SJCRH30 (cell line): ENCODE results near the gene SLC23A2. TPM values are rescaled to one million over a fixed set of nuclear protein-coding genes. Genes with fewer than 3 reads are reported as not detected.

ENCODE experiments used
- DNase-seq, 2 experiments: peaks; one replicate each; pipeline ENCODE4 v3.0.0-alpha.2; 2015 to 2020
- H3K27ac ChIP-seq: fragments of 250-450 bp; sonication (Bioruptor Pico); 2 replicates; pipeline ENCODE4 v1.5.1; 2020; ENCODE audit warnings: mild to moderate bottlenecking, moderate library complexity
- H3K27me3 ChIP-seq: fragments of 250-450 bp; sonication (Bioruptor Pico); 2 replicates; pipeline ENCODE4 v1.5.1; 2020; ENCODE audit warnings: mild to moderate bottlenecking, moderate library complexity
- H3K36me3 ChIP-seq: fragments of 250-450 bp; sonication (Bioruptor Pico); 2 replicates; pipeline ENCODE4 v1.5.1; 2020; ENCODE audit warnings: mild to moderate bottlenecking, moderate library complexity
- H3K4me1 ChIP-seq: fragments of 250-450 bp; sonication (Bioruptor Pico); 2 replicates; pipeline ENCODE4 v1.5.1; 2020; ENCODE audit warnings: mild to moderate bottlenecking, moderate library complexity
- H3K4me3 ChIP-seq: fragments of 250-450 bp; sonication (Bioruptor Pico); 2 replicates; pipeline ENCODE4 v1.5.1; 2020; ENCODE audit warnings: mild to moderate bottlenecking, moderate library complexity
- H3K9me3 ChIP-seq: fragments of 250-450 bp; sonication (Bioruptor Pico); replicated peaks from 2 replicates; pipeline ENCODE4 v1.5.1; 2020; ENCODE audit warnings: mild to moderate bottlenecking, moderate library complexity
- total RNA-seq: library from RNA; depleted of rRNA; stranded (reverse); fragments of >200 nt; shearing (Covaris generic); gene quantifications from 2 replicates; pipeline ENCODE4 v1.2.3, GENCODE V29; 2014

Gene SLC23A2
- total RNA-seq, 1 experiment from 2014 or later = 21.1 TPM

GRCh38 chr20:4962241-4962855 is 39.0 kb downstream of the SLC23A2 start:
- H3K27me3 ChIP-seq = no peaks in the 10 kb centered on the region
- no peaks in the 10 kb centered on the region for H3K4me1 ChIP-seq
- no peak for DNase-seq
- H3K36me3 ChIP-seq = no peaks in the 10 kb centered on the region; the same call in 1 of the 2 replicates
- H3K4me3 ChIP-seq = no peak overlapping the region
- no peaks in the 10 kb centered on the region for H3K9me3 ChIP-seq
- H3K27ac ChIP-seq = no peak overlapping the region

- H3K27me3 ChIP-seq = no peaks in the 10 kb centered on the region
- H3K27ac ChIP-seq = no peak overlapping the region
- no peaks in the 10 kb centered on the region for H3K4me1 ChIP-seq
- no peak overlapping the region for H3K4me3 ChIP-seq
- H3K9me3 ChIP-seq = no peaks in the 10 kb centered on the region
- H3K36me3 ChIP-seq = no peaks in the 10 kb centered on the region
- DNase-seq = no peak
These were observed 39.6 kb downstream of the SLC23A2 start for GRCh38 chr20:4961746-4962145.

- H3K9me3 ChIP-seq = no peaks in the 10 kb centered on the region
- H3K36me3 ChIP-seq = no peaks in the 10 kb centered on the region
- no peak overlapping the region for H3K4me3 ChIP-seq
- no peak overlapping the region for H3K27ac ChIP-seq
- no peak for DNase-seq
- no peaks in the 10 kb centered on the region for H3K27me3 ChIP-seq
- no peaks in the 10 kb centered on the region for H3K4me1 ChIP-seq
These were observed 41.7 kb downstream of the SLC23A2 start for GRCh38 chr20:4959592-4959991.

- Histone ChIP-seq H3K4me1 (no peaks in the 10 kb centered on the region), H3K4me3 (no peak overlapping the region), H3K9me3 (no peaks in the 10 kb centered on the region), H3K27ac (no peak overlapping the region), H3K27me3 (no peaks in the 10 kb centered on the region), H3K36me3 (no peaks in the 10 kb centered on the region)
- DNase-seq = no peak
These were observed 43.4 kb downstream of the SLC23A2 start for GRCh38 chr20:4957939-4958362.

GRCh38 chr20:4957187-4957586 is 44.1 kb downstream of the SLC23A2 start:
- DNase-seq = no peak
- H3K27ac ChIP-seq = no peak overlapping the region
- H3K4me1 ChIP-seq = no peaks in the 10 kb centered on the region
- H3K36me3 ChIP-seq = 0 out of 2 replicates have a peak, but pooled peaks cover 4% of the 10 kb centered on the region
- no peaks in the 10 kb centered on the region for H3K27me3 ChIP-seq
- H3K9me3 ChIP-seq = no peaks in the 10 kb centered on the region
- H3K4me3 ChIP-seq = no peak overlapping the region

- Histone ChIP-seq H3K9me3 (no peaks in the 10 kb centered on the region), H3K4me1 (no peaks in the 10 kb centered on the region), H3K36me3 (0 out of 2 replicates have a peak, but pooled peaks cover 6% of the 10 kb centered on the region), H3K4me3 (no peak overlapping the region), H3K27ac (no peak overlapping the region), H3K27me3 (no peaks in the 10 kb centered on the region)
- peak in 1 of 2 experiments; percentile 76 for DNase-seq
These were observed 45.0 kb downstream of the SLC23A2 start for GRCh38 chr20:4956200-4956810.

- Histone ChIP-seq H3K9me3 (no peaks in the 10 kb centered on the region), H3K27me3 (no peaks in the 10 kb centered on the region), H3K4me3 (no peak overlapping the region), H3K36me3 (0 out of 2 replicates have a peak, but pooled peaks cover 6% of the 10 kb centered on the region), H3K4me1 (no peaks in the 10 kb centered on the region), H3K27ac (no peak overlapping the region)
- DNase-seq = no peak
These were observed 47.4 kb downstream of the SLC23A2 start for GRCh38 chr20:4953881-4954280.

GRCh38 chr20:4952229-4952628 is 49.1 kb downstream of the SLC23A2 start:
- DNase-seq = no peak
- Histone ChIP-seq H3K4me1 (no peaks in the 10 kb centered on the region), H3K4me3 (no peak overlapping the region), H3K27me3 (no peaks in the 10 kb centered on the region), H3K9me3 (no peaks in the 10 kb centered on the region), H3K27ac (no peak overlapping the region), H3K36me3 (0 out of 2 replicates have a peak, but pooled peaks cover 6% of the 10 kb centered on the region)

- H3K27me3 ChIP-seq = no peaks in the 10 kb centered on the region
- no peak overlapping the region for H3K4me3 ChIP-seq
- no peak for DNase-seq
- H3K4me1 ChIP-seq = no peaks in the 10 kb centered on the region
- 0 out of 2 replicates have a peak, but pooled peaks cover 6% of the 10 kb centered on the region for H3K36me3 ChIP-seq
- H3K9me3 ChIP-seq = no peaks in the 10 kb centered on the region
- H3K27ac ChIP-seq = no peak overlapping the region
These were observed 50.0 kb downstream of the SLC23A2 start for GRCh38 chr20:4951299-4951698.

GRCh38 chr20:4950841-4951240 is 50.5 kb downstream of the SLC23A2 start:
- Histone ChIP-seq H3K9me3 (no peaks in the 10 kb centered on the region), H3K4me1 (no peaks in the 10 kb centered on the region), H3K27ac (no peak overlapping the region), H3K27me3 (no peaks in the 10 kb centered on the region), H3K4me3 (no peak overlapping the region), H3K36me3 (0 out of 2 replicates have a peak, but pooled peaks cover 6% of the 10 kb centered on the region)
- DNase-seq = no peak

GRCh38 chr20:4950437-4950836 is 50.9 kb downstream of the SLC23A2 start:
- H3K9me3 ChIP-seq = no peaks in the 10 kb centered on the region
- no peak overlapping the region for H3K27ac ChIP-seq
- H3K27me3 ChIP-seq = no peaks in the 10 kb centered on the region

GRCh38 chr20:4949833-4950178 is 51.5 kb downstream of the SLC23A2 start:
- Histone ChIP-seq H3K27me3 (no peaks in the 10 kb centered on the region), H3K36me3 (0 out of 2 replicates have a peak, but pooled peaks cover 6% of the 10 kb centered on the region), H3K4me1 (no peaks in the 10 kb centered on the region), H3K9me3 (no peaks in the 10 kb centered on the region), H3K27ac (no peak overlapping the region), H3K4me3 (no peak overlapping the region)
- DNase-seq = no peak

More at GRCh38 chr20:4950437-4950836, 50.9 kb downstream of the SLC23A2 start:
- 0 out of 2 replicates have a peak, but pooled peaks cover 6% of the 10 kb centered on the region for H3K36me3 ChIP-seq
- no peak overlapping the region for H3K4me3 ChIP-seq
- no peak for DNase-seq
- no peaks in the 10 kb centered on the region for H3K4me1 ChIP-seq

GRCh38 chr20:4947817-4948559 is 53.3 kb downstream of the SLC23A2 start:
- no peaks in the 10 kb centered on the region for H3K9me3 ChIP-seq
- 0 out of 2 replicates have a peak, but pooled peaks cover 6% of the 10 kb centered on the region for H3K36me3 ChIP-seq
- no peak overlapping the region for H3K4me3 ChIP-seq
- no peak for DNase-seq
- H3K4me1 ChIP-seq = no peaks in the 10 kb centered on the region
- no peaks in the 10 kb centered on the region for H3K27me3 ChIP-seq
- H3K27ac ChIP-seq = no peak overlapping the region

- Histone ChIP-seq H3K27me3 (no peaks in the 10 kb centered on the region), H3K9me3 (no peaks in the 10 kb centered on the region), H3K4me1 (no peaks in the 10 kb centered on the region), H3K27ac (no peak overlapping the region), H3K4me3 (no peak overlapping the region), H3K36me3 (no peaks in the 10 kb centered on the region)
- DNase-seq = no peak
These were observed 54.3 kb downstream of the SLC23A2 start for GRCh38 chr20:4946986-4947385.

- Histone ChIP-seq H3K27ac (no peak overlapping the region), H3K4me1 (no peaks in the 10 kb centered on the region), H3K9me3 (no peaks in the 10 kb centered on the region), H3K27me3 (no peaks in the 10 kb centered on the region), H3K4me3 (no peak overlapping the region), H3K36me3 (no peaks in the 10 kb centered on the region)
- DNase-seq = no peak
These were observed 54.7 kb downstream of the SLC23A2 start for GRCh38 chr20:4946585-4946984.
